Kidney tubule cell (primary cell): ENCODE measurements around the gene POU4F1.

Source experiments
- DNase-seq: peaks from one replicate; pipeline ENCODE4 v3.0.0-alpha.2; 2018; ENCODE audit warnings: low spot score

The POU4F1 gene

GRCh38 chr13:78592584-78592983 is 10.8 kb downstream of the POU4F1 start:
- DNase-seq = no peak

GRCh38 chr13:78589206-78589605 is 14.1 kb downstream of the POU4F1 start:
- no peak for DNase-seq

GRCh38 chr13:78587395-78587794 is 16.0 kb downstream of the POU4F1 start:
- DNase-seq = no peak

GRCh38 chr13:78586706-78587105 is 16.6 kb downstream of the POU4F1 start:
- no peak for DNase-seq

GRCh38 chr13:78576261-78576660 is 27.1 kb downstream of the POU4F1 start:
- no peak for DNase-seq

- no peak for DNase-seq
These were observed 30.9 kb downstream of the POU4F1 start for GRCh38 chr13:78572459-78572858.

- no peak for DNase-seq
These were observed 34.3 kb downstream of the POU4F1 start for GRCh38 chr13:78569029-78569428.

GRCh38 chr13:78566631-78567030 is 36.7 kb downstream of the POU4F1 start:
- no peak for DNase-seq

- DNase-seq = no peak
These were observed 41.0 kb downstream of the POU4F1 start for GRCh38 chr13:78562237-78562889.
